ENCODE results near the gene TRNP1.
A peak's percentile ranks its signal among the peaks of the same experiment; 100 is the strongest.

Gene TRNP1

GRCh38 chr1:26994787-26995517 lies 1.5 kb downstream of the TRNP1 start:
- peak overlapping the region; percentile 91 for H3K4me3 ChIP-seq (replicated peaks; ENCODE audit: low read depth, low read length)
- no peak for TF ChIP-seq CTCF (IDR thresholded peaks at IDR 0.05; ENCODE audit: low read depth, low read length, missing control alignments)
- no peak for DNase-seq (ENCODE audit: extremely low read depth, low read depth)

GRCh38 chr1:26996024-26996423 lies 2.5 kb downstream of the TRNP1 start:
- no peak for DNase-seq (ENCODE audit: extremely low read depth, low read depth)
- TF ChIP-seq CTCF (IDR thresholded peaks at IDR 0.05; ENCODE audit: low read depth, low read length, missing control alignments): no peak
- peak overlapping the region; percentile 91 for H3K4me3 ChIP-seq (replicated peaks; ENCODE audit: low read depth, low read length)

- H3K4me3 ChIP-seq (replicated peaks; ENCODE audit: low read depth, low read length): peak overlapping the region; percentile 91
- no peak for DNase-seq (ENCODE audit: extremely low read depth, low read depth)
- TF ChIP-seq CTCF (IDR thresholded peaks at IDR 0.05; ENCODE audit: low read depth, low read length, missing control alignments): no peak
Measured at GRCh38 chr1:26996665-26997064, 3.2 kb downstream of the TRNP1 start.

GRCh38 chr1:26998429-26999300 lies 5.2 kb downstream of the TRNP1 start:
- H3K4me3 ChIP-seq (replicated peaks; ENCODE audit: low read depth, low read length): peak overlapping the region; percentile 91
- no peak for DNase-seq (ENCODE audit: extremely low read depth, low read depth)

GRCh38 chr1:26999440-26999987 lies 6.0 kb downstream of the TRNP1 start:
- TF ChIP-seq CTCF (IDR thresholded peaks at IDR 0.05; ENCODE audit: low read depth, low read length, missing control alignments): peak; percentile 17
- DNase-seq (ENCODE audit: extremely low read depth, low read depth): peak; percentile 94
- H3K4me3 ChIP-seq (replicated peaks; ENCODE audit: low read depth, low read length): no peak overlapping the region

More at GRCh38 chr1:26998429-26999300, 5.2 kb downstream of the TRNP1 start:
- no peak for TF ChIP-seq CTCF (IDR thresholded peaks at IDR 0.05; ENCODE audit: low read depth, low read length, missing control alignments)

GRCh38 chr1:27000090-27000816 lies 6.8 kb downstream of the TRNP1 start:
- H3K4me3 ChIP-seq (replicated peaks; ENCODE audit: low read depth, low read length): no peak overlapping the region
- TF ChIP-seq CTCF (IDR thresholded peaks at IDR 0.05; ENCODE audit: low read depth, low read length, missing control alignments): no peak
- no peak for DNase-seq (ENCODE audit: extremely low read depth, low read depth)

Measured in HFF-Myc (cell line).